NCI-H128 (cell line): ENCODE data around the gene PAGE2B.
"Not testable (repeated sequence)": the region's sequence is repeated elsewhere in the genome, so short reads cannot be mapped to it uniquely, and the experiment has no call there.

Experiments used
- DNase-seq: peaks from one replicate; lab custom pipeline; 2025; ENCODE audit not compliant: unreplicated experiment; lab: John Stamatoyannopoulos, UW

PAGE2B gene

GRCh38 chrX:55074851-55075467, at the start of gene PAGE2B:
Gene PAGE2B (plus strand): TSS chrX:55075030. CDS start chrX:55076042, 1,012 bp downstream.
- DNase-seq: no peak

- DNase-seq: no peak
Measured at GRCh38 chrX:55026143-55026542, 48.7 kb upstream of the PAGE2B start.

GRCh38 chrX:55026840-55027239, 48.0 kb upstream of the PAGE2B start:
- DNase-seq: no peak

GRCh38 chrX:55028040-55028439, 46.8 kb upstream of the PAGE2B start:
- no peak for DNase-seq

GRCh38 chrX:55028611-55029010, 46.2 kb upstream of the PAGE2B start:
- DNase-seq: no peak

- DNase-seq: no peak
Measured at GRCh38 chrX:55029291-55029690, 45.5 kb upstream of the PAGE2B start.

- DNase-seq: no peak
Measured at GRCh38 chrX:55030271-55031205, 44.3 kb upstream of the PAGE2B start, which contains the start of gene ALAS2. Gene ALAS2 (minus strand): TSS chrX:55030977. CDS start chrX:55026000, 4,977 bp downstream.

- no peak for DNase-seq
Measured at GRCh38 chrX:55033429-55033828, 41.4 kb upstream of the PAGE2B start.

- DNase-seq: no peak
Measured at GRCh38 chrX:55039471-55039870, 35.4 kb upstream of the PAGE2B start.

- no peak for DNase-seq
Measured at GRCh38 chrX:55041514-55041913, 33.3 kb upstream of the PAGE2B start.

GRCh38 chrX:55050599-55050998, 24.2 kb upstream of the PAGE2B start:
- not testable (repeated sequence) for DNase-seq

GRCh38 chrX:55056820-55057674, 17.8 kb upstream of the PAGE2B start:
- DNase-seq: no peak

- peak; percentile 0 for DNase-seq
Measured at GRCh38 chrX:55057675-55058249, 17.1 kb upstream of the PAGE2B start.

GRCh38 chrX:55067180-55067579, 7.7 kb upstream of the PAGE2B start:
- DNase-seq: not testable (repeated sequence)

- no peak for DNase-seq
Measured at GRCh38 chrX:55072286-55072685, 2.5 kb upstream of the PAGE2B start.

- no peak for DNase-seq
Measured at GRCh38 chrX:55088795-55089489, 14.1 kb downstream of the PAGE2B start, which contains the start of gene PAGE2. Gene PAGE2 (plus strand): TSS chrX:55089018. CDS start chrX:55090021, 1,003 bp downstream.

GRCh38 chrX:55098691-55099090, 23.9 kb downstream of the PAGE2B start:
- no peak for DNase-seq

GRCh38 chrX:55099162-55099561, 24.3 kb downstream of the PAGE2B start:
- no peak for DNase-seq

GRCh38 chrX:55102754-55103153, 27.9 kb downstream of the PAGE2B start:
- no peak for DNase-seq

- DNase-seq: no peak
Measured at GRCh38 chrX:55107262-55107661, 32.4 kb downstream of the PAGE2B start.
